ENCODE results near the gene TPGS1.

TPGS1 gene

DNA sequence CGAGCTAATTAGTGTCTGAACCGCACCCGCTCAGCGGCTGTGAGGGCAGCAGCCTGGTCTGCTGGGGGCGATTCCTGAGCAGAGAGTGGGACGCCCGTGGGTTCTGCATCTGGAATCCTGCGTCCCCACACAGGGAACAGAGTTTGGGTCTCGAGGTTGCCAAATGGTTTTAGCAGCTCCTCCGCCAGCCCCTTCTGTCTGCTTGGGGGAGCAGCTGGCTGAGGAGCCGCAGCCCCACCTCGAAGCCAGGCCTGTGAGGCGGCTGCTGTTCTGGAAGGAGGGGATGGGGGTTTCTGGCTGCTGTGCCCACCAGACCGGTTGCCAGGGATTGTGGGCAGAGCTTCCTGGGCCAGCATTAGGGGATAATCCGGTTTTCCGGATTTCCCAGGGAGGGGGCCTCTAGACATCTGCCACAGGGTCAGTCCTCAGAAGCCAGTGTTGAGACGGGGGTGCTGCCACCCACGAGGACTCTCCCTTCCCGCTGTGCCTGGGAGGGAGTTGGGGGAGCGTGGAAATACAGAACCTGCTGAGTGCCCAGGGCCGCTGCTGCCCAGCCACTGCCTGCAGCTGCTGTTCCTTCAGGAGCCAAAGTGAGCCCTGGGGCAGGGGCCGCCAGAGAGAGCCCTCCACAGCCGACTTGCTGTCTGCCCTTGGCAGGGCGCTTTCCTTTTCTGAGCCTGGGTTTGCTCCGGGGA is 26.2 kb downstream of the TPGS1 start:
- Histone ChIP-seq H3K36me3 (ENCODE audit: insufficient read depth, low read length) (peaks cover 11% of the 10 kb centered on the region), H2AFZ (ENCODE audit: low read length) (no peak overlapping the region), H3F3A (ENCODE audit: insufficient read depth, low read length) (no peaks in the 10 kb centered on the region), H3K9me3 (ENCODE audit: low read length) (no peaks in the 10 kb centered on the region), H3K9ac (ENCODE audit: low read length) (peak overlapping the region; percentile 71), H3K27me3 (ENCODE audit: insufficient read depth, low read length) (no peaks in the 10 kb centered on the region), H3K4me2 (ENCODE audit: low read length) (peak overlapping the region; percentile 85), H3K27ac (ENCODE audit: low read depth, low read length, poor library complexity, severe bottlenecking) (no peak overlapping the region), H3K79me2 (ENCODE audit: insufficient read depth, low read length) (no peaks in the 10 kb centered on the region), H3K4me1 (ENCODE audit: insufficient read depth, low read length, severe bottlenecking) (peaks cover 25% of the 10 kb centered on the region), H3K9me2 (ENCODE audit: low read depth, low read length) (no peaks in the 10 kb centered on the region), H3K4me3 (ENCODE audit: low read depth, low read length, poor library complexity, severe bottlenecking) (peak overlapping the region; percentile 95), H4K20me1 (ENCODE audit: insufficient read depth, low read length) (no peaks in the 10 kb centered on the region)
- TF ChIP-seq, protein P1, sequence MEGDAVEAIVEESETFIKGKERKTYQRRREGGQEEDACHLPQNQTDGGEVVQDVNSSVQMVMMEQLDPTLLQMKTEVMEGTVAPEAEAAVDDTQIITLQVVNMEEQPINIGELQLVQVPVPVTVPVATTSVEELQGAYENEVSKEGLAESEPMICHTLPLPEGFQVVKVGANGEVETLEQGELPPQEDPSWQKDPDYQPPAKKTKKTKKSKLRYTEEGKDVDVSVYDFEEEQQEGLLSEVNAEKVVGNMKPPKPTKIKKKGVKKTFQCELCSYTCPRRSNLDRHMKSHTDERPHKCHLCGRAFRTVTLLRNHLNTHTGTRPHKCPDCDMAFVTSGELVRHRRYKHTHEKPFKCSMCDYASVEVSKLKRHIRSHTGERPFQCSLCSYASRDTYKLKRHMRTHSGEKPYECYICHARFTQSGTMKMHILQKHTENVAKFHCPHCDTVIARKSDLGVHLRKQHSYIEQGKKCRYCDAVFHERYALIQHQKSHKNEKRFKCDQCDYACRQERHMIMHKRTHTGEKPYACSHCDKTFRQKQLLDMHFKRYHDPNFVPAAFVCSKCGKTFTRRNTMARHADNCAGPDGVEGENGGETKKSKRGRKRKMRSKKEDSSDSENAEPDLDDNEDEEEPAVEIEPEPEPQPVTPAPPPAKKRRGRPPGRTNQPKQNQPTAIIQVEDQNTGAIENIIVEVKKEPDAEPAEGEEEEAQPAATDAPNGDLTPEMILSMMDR (IDR thresholded peaks at IDR 0.05; ENCODE audit: low read length): no peak
- no peak for TF ChIP-seq EZH2 (IDR thresholded peaks at IDR 0.05; ENCODE audit: borderline replicate concordance, low read length)

DNA sequence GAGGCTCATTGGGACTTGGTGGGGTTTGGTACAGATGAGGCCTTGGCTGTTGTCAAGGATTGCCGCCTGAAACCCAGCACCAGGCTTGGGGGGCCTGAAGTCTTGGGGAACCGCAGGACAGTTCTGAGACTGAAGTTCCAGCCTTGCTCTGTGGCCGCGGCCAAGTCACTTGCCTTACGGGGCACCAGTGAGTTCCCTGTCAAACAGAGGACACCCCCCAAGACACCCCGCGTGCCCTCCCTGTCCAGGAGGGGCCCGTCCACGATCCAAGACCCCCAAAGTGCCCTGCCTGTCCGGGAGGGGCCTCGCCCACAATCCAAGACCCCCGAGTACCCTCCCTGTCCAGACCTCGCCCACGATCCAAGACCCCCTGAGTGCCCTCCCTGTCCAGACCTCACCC is 26.8 kb downstream of the TPGS1 start:
- H4K20me1 ChIP-seq (ENCODE audit: insufficient read depth, low read length): no peaks in the 10 kb centered on the region
- no peak overlapping the region for H2AFZ ChIP-seq (ENCODE audit: low read length)
- no peaks in the 10 kb centered on the region for H3K9me3 ChIP-seq (ENCODE audit: low read length)
- H3K4me3 ChIP-seq (ENCODE audit: low read depth, low read length, poor library complexity, severe bottlenecking): no peak overlapping the region
- H3K27ac ChIP-seq (ENCODE audit: low read depth, low read length, poor library complexity, severe bottlenecking): no peak overlapping the region
- H3K27me3 ChIP-seq (ENCODE audit: insufficient read depth, low read length): no peaks in the 10 kb centered on the region
- peaks cover 25% of the 10 kb centered on the region for H3K4me1 ChIP-seq (ENCODE audit: insufficient read depth, low read length, severe bottlenecking)
- H3K9me2 ChIP-seq (ENCODE audit: low read depth, low read length): no peaks in the 10 kb centered on the region
- peaks cover 11% of the 10 kb centered on the region for H3K36me3 ChIP-seq (ENCODE audit: insufficient read depth, low read length)
- no peaks in the 10 kb centered on the region for H3K79me2 ChIP-seq (ENCODE audit: insufficient read depth, low read length)
- H3K9ac ChIP-seq (ENCODE audit: low read length): no peak overlapping the region
- TF ChIP-seq, protein P1 (IDR thresholded peaks at IDR 0.05; ENCODE audit: low read length): no peak
- TF ChIP-seq EZH2 (IDR thresholded peaks at IDR 0.05; ENCODE audit: borderline replicate concordance, low read length): no peak
- H3F3A ChIP-seq (ENCODE audit: insufficient read depth, low read length): no peaks in the 10 kb centered on the region
- peak overlapping the region; percentile 85; the same call in 1 of the 2 replicates for H3K4me2 ChIP-seq (ENCODE audit: low read length)

DNA sequence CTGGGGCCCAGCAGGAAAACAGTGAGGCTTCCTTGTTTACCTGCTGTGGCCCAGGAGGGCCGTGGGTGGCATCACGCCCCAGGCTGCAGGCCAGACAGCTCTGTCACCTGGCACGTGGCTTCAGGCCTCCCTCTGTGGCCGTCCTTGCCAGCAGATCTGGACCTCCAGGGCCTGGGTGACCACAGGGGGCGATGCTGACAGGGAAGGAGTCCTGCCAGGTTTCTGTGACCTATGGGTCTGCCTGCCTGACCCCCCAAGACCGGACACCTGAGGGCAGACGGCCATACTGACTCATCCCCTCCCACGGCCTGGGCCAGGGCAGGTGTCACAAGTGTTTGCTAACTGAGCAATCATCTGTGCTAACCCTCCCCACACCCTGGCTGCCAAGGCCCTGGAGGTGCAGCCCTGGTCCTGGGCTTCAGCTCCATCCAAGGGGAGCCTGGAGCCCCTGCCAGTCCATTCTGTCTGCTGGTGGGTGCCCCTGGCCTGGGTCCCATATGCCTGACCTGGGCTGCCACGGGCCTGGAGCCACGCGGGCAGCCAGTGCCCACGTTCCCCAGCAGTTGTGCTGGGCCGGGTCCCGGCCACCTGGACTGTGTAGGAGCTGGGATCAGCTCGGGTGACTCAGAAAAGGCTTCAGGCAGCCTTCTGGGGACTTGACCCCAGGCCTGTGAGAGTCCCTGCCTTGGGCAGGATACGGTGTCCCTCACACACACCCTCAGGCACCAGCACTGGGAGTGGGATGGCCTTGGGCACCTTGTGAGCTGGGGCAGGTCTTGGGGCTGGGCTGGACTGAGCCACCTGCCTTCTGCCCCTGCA is 27.9 kb downstream of the TPGS1 start:
- H3K27ac ChIP-seq (ENCODE audit: low read depth, low read length, poor library complexity, severe bottlenecking): no peak overlapping the region
- H3K4me1 ChIP-seq (ENCODE audit: insufficient read depth, low read length, severe bottlenecking): peaks cover 25% of the 10 kb centered on the region
- no peak overlapping the region for H2AFZ ChIP-seq (ENCODE audit: low read length)
- no peaks in the 10 kb centered on the region for H3K27me3 ChIP-seq (ENCODE audit: insufficient read depth, low read length)
- H3K4me2 ChIP-seq (ENCODE audit: low read length): no peak overlapping the region
- no peak for TF ChIP-seq EZH2 (IDR thresholded peaks at IDR 0.05; ENCODE audit: borderline replicate concordance, low read length)
- TF ChIP-seq, protein P1 (IDR thresholded peaks at IDR 0.05; ENCODE audit: low read length): no peak
- H3K9ac ChIP-seq (ENCODE audit: low read length): no peak overlapping the region
- no peaks in the 10 kb centered on the region for H3F3A ChIP-seq (ENCODE audit: insufficient read depth, low read length)
- H3K9me3 ChIP-seq (ENCODE audit: low read length): no peaks in the 10 kb centered on the region
- H3K4me3 ChIP-seq (ENCODE audit: low read depth, low read length, poor library complexity, severe bottlenecking): no peak overlapping the region
- H4K20me1 ChIP-seq (ENCODE audit: insufficient read depth, low read length): no peaks in the 10 kb centered on the region
- H3K79me2 ChIP-seq (ENCODE audit: insufficient read depth, low read length): no peaks in the 10 kb centered on the region
- H3K36me3 ChIP-seq (ENCODE audit: insufficient read depth, low read length): peaks cover 14% of the 10 kb centered on the region
- H3K9me2 ChIP-seq (ENCODE audit: low read depth, low read length): no peaks in the 10 kb centered on the region

All from OCI-LY1 (cell line).